NCI-H2029 (cell line): Measurements from ENCODE around the gene CALML6.
A peak's percentile ranks its signal among the peaks of the same experiment; 100 is the strongest.

Experiments used
- DNase-seq: peaks from one replicate; lab custom pipeline; 2025; lab: John Stamatoyannopoulos, UW

CALML6 gene

GRCh38 chr1:1911350-1912041 is 3.6 kb upstream of the CALML6 start:
- DNase-seq: no peak

DNA sequence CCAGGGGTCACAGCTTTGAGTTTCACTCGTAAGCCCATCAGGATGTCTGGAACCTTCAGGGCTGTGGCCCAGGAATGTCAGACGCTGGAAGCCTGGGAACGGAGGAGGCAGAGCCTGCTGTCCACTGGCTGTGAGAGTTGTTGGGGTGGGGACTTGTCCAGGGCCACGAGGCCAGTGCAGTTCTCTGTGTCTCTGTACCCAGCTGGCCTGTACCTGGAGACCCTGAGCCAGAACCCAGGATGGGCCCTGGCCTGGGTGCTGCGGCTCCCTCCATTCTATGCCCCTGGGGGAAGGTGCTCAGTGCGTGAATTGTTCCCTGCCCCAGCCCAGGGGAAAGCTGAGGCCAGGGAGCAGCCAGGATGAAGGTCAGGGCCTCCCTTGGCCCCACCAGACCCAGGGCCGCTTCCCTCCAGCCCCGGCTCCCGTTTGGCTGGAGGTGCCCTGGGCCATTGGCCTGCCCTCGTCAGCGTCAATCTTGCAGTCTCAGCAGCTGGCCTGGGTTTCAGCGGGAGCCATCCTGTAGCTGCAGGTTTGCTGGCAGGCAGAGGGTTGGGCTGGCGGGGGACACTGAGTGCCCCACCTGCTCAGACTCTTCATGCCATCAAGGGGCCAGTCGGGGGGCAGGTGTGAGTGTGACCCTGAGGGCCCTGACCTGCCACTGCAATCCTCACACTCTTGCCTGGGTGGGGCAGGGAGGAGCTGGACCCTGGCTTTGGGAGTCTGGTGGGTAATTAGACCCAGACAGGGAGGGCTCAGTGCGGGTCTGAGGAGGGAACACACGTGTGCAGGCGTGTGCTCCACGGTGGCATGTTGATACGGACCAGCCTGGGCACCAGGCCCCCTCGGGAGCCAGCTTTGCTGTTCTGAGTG is 724 bp upstream of the CALML6 start:
- DNase-seq: no peak

- DNase-seq: no peak
These were observed 1.1 kb downstream of the CALML6 start for GRCh38 chr1:1915911-1916840.

DNA sequence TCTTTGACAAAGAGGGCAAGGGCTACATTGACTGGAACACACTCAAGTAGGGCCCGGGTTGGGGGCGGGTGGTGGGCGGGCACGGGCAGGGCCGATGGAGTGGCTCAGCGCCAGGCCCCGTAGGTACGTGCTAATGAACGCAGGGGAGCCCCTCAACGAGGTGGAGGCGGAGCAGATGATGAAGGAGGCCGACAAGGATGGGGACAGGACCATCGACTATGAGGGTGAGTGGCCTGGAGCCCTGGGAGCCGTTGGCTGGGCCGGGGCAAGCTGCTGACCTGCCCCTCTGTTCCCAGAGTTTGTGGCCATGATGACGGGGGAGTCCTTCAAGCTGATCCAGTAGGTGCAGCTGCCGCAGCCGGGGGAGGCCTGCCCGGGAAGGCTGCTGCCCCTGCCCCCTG is 1.8 kb downstream of the CALML6 start:
- DNase-seq: no peak

DNA sequence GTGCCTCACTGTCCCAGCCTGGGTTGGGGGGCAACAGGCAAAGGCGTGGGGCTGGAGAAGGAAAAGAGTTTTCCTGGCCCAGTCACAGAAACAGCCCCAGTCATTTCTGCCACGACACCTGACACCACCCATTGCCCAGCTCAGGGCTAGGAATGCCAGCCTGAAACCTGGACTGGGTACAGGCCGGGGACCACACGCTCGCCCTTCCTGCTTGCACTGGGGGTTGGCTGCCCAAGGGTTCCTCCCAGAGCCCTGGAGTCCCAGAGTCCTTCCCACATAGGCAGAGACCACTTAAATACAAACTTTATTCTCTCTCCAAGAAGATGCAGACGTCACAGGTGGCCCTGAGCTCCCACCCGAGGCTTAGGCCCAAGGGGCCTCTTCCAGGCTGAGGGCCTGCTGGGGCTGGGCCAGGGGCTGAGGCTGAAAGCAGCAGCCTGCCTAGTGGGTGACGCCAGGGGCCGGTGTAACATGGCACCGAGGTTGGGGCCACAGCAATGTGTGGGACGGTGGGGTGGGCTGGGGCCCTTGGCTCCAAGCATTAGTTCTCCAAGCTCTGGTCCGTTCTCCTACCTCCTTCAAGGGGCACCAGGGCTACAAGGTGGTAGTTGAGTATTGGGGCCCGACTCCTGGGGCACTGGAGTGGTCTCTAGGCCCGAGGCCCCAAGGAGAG is 2.4 kb downstream of the CALML6 start:
- DNase-seq: no peak

DNA sequence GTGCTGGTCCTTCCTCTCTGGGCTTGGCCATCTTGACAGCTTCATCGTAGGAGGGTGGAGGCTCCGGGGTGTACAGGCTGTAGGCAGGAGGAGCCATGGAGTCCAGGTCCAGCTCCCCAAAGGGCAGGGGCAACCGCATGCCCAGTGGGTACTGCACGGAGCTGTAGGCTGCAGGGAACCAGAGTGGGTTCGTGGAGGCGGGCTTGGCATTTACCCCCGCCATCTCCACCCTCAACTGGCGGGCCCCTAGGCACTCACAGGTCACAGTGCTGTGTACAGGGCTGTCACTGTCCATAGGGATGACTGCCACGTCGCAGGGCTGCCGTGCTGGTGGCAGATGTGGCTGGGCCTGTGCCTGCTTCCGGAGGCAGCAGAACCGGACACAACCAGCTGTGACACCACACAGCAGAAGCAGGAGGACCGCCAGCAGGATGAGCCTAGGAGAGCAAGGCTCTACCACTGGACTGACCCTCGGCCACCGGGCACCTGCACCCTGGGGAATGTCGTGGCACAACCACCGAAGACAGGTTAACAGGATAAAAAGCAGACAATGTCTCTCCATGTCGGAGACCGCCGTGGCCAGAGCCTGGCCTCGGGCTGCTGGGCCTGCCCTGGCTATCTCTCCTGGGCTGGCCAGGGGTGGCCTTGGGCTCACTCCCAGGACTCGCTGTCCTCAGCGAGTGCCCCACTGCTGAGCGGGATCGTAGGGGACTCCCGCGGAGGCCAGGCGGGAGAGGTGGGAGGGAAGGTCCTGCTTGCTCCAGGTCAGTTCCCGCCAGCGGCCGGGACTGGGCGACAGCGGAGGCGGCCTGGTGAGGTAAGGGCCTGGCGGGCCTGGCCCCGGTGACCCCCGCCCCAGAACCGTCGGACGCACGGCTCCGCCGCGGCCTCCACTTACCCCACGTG is 3.2 kb downstream of the CALML6 start:
- DNase-seq: no peak

DNA sequence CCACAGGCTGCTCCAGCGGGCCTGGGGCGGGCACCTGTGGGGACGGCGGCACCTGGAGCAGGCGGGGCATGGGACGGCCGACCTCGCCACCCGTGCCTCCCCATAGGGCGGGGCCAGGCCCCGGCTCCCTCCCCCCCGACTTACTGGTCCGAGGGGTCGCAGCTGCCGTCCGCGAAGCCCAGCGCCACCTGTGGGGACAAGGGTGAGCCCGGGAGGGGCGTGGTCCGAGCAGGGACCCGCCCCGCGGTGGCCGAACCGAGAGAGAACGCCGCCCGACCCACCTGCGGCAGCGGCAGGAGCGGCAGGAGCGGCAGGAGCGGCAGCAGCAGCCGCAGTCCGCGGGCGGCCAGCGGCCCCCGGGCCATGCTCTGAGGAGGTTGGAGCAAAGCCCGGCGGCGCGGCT is 3.8 kb downstream of the CALML6 start, which contains the start of gene TMEM52:
Gene TMEM52, minus strand, starts transcription at position 379 of the 403 bp plus-strand sequence. Its CDS starts 14 bp downstream, at position 365.
- DNase-seq: no peak

DNA sequence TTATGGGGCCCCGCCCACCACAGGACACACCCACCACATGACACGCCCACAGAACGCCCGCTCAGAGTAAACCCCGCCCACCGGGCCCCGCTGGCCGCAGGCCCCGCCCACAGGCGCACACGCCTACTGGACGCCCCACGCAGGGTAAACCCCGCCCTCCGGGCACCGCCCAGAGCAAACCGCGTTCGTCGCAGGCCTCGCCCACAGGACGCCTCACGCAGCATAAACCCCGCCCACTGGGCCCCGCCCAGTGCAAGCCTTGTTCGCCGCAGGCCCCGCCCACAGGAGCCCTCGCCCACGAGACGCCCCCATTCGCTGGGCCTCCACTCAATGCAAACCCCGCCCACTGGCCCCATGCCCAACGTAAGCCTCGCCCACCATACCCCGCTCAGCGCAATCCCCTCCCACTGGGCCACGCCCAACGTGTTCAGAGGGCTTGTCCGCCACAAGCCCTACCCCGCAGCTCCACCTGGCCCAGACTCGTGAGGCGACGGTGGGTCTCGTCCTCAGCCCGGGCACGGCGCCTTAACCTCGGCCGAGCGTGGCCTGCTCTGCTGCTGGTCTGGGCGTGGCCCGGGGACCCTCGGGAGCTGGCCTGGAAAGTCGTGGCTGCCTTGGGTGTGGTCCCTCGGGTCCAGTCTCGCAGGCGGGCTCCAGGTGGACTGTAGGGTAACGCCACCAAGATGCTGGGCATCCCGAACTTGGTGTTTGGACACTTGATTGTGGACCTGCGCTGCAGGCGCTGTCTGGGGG is 4.4 kb downstream of the CALML6 start:
- peak; percentile 96 for DNase-seq

DNA sequence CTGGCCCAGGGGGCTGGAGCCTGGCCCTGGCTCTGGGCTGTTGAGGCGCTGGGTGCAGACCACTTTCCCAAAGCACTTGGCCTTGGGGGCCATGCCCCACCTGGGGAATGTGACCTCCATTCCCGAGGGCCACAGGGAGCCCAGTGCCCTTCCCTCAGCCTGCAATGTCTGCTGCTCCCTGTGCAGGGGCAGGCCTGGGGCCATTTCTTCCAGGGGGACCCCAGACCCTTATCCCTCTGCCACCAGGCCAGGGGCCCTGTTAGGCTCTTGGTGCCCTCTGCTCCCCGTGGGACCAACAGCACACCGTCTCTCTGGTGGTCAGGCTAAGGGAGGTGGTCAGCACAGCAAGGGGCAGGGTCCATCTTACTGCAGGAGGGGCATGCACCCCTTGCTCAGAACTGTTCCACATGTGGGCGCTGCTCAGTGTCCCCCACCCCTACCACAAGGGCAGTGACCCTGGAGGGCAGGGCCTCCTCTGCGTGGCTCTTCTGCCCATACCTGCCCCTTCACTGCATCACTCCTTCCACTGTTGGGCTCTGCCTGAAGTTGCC is 5.1 kb downstream of the CALML6 start:
- no peak for DNase-seq

DNA sequence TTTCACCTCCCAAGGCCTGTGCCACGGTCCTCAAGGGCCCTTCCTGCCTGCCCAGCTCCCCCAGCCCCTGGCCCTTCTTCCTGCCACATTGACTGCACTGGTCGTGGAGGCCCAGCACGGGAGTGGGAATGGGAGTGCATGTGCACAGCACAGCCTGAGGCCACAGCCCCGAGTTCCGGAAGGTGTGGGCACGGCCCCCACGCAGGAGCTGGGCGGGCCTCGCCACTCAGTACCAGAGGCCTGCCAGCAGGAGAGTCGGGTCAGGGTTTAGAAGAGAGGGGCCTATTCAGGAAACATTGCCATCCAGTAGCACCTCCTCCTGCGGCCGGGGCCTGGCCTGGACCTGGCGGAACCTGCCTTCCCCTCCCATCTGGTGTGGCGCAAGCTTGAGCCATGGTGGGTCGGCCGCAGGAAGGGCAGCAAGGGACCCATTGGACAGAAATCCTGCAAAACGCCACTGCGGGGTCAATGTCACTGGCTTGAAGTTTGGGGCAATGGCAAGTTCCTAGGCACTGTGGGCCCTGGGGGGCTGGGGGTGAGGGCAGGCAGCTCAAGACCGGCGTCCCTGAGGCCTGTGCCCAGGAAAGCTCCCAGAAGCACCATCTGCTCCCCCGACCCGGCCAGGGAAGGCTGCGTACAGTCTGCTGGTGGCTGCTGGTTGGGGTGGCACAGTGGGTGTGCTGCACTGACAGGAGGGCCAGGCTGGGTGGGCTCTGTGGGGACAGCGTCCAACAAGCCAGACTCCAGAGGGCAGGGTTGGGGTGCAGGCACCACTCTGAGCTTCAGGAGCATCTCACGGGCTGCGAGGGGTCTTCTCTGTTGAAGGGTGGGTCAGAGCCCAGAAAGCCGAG is 5.8 kb downstream of the CALML6 start:
- no peak for DNase-seq

DNA sequence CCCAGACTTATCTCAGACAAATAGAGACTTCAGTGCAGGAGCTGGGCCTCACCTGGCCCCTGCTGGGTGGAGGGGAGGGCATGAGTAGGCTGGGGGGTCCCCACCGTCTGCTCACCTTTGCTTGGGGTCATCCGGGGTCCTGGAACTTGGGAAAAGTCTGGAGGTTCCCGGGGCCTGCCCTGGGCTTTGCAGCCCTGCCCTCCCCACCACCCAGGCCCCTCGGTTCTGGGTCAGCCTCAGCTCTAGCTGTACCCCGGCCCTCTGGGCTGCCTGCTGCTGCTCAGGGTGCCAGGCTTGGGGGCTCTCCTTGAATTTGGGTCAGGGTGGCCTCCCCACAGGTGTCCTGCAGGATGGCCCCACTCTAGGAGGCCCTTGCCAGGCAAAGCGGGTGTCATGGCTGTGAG is 6.4 kb downstream of the CALML6 start:
- DNase-seq: no peak

DNA sequence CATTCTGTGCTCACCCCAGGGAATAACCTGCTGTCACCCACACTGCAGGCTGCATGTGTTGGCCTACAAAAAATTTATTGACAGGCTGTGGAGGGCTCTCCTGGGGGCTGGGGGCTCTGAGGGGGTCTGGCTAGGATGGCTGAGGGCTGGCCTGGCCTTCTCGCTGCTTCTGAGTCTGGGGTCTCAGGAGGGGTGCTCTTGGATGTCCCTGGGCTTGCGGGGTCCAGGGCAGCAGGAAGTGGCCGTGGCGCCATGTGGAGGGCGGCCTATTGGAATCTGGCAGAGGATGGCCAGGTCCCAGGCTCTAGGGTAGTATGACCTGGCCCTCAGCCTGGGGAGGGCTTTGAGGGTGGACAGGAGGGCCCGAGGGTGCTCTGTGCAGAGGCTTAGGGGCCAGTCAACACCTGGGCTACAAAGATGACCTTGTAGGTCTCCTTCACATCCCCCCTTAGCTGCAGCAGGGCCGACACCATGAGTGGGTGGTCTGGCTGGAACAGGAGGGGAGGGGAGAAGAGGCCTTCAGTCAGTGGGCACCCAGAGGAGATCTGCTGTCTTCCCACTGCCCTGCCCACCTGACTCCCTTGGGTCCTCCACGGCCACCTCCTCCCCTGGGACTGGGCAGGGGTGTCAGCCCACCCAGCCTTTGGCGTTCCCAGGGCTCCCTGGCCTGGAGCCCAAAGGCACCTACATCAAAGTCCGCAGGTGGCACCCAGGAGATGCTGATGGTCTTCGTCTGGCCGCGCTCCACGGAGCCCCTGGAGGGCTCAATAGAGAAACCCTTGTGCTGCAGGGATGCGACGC is 7.0 kb downstream of the CALML6 start:
- DNase-seq: no peak

DNA sequence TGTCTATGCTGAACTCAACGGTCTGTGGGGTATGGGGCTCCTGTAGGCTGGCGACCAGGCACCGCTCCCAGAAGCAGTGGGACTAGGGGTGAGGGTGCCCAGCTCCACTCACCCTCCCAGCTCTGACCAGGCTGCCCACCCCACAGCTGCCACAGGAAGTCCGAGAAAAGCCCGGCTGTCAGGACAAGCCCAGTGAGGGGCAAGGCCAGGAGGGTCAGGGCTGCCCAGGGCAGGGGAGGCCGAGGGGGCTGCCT is 7.6 kb downstream of the CALML6 start:
- no peak for DNase-seq

- no peak for DNase-seq
These were observed 8.1 kb downstream of the CALML6 start for GRCh38 chr1:1922956-1923833.

DNA sequence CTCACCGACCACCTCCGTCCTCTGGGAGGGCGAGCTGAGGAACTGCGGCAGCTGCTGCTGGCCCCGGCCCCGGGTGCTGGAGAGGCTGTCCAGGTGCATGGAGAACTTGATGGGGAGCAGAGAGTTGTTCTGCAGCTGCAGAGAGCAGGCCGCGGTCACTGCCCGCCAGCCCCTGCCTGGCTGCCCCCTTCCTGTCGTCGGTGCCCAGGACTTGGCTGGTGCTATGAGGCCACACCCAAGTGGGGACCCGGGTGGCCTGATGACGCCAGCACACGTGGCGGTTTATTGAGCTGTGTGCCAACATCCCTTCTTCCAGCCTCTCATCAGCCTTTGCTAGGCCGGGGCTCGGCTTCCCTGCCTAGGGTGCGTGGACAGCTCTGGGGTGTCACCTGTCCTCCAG is 9.3 kb downstream of the CALML6 start:
- DNase-seq: no peak

DNA sequence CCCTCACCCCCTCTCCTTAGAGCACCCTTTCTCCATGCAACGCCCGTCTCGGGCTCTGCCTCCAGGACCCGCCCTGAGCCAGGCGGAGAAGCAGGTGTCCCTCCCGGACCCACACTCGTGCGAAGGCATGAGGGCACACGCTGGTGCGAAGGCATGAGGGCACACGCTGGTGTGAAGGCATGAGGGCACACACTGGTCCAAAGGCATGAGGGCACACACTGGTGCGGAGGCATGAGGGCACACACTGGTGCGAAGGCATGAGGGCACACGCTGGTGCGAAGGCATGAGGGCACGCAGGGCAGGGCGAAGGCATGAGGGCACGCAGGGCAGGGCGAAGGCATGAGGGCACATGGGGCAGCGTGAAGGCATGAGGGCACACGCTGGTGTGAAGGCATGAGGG is 9.8 kb downstream of the CALML6 start:
- no peak for DNase-seq
